GM12891 (cell line): ENCODE data around the gene COL4A1.

ENCODE experiments used
- PAX5 ChIP-seq: IDR thresholded peaks from 2 replicates; pipeline ENCODE4 v1.6.1; 2011; ENCODE audit warnings: low read length, moderate library complexity, mild to moderate bottlenecking; ENCODE audit not compliant: insufficient read depth, severe bottlenecking
- POLR2A ChIP-seq: IDR thresholded peaks from 2 replicates; pipeline ENCODE4 v1.6.1; 2011; ENCODE audit warnings: low read depth, low read length, control low read depth
- POLR2AphosphoS5 ChIP-seq: IDR thresholded peaks from 2 replicates; pipeline ENCODE4 v1.6.1; 2011; ENCODE audit warnings: low read depth, low read length, control low read depth
- POU2F2 ChIP-seq: IDR thresholded peaks from 2 replicates; pipeline ENCODE4 v1.6.1; 2011; ENCODE audit warnings: low read depth, mild to moderate bottlenecking, control low read depth, low read length, moderate library complexity
- SPI1 ChIP-seq: IDR thresholded peaks from 2 replicates; pipeline ENCODE4 v1.6.1; 2011; ENCODE audit warnings: low read depth, low read length, control low read depth
- TAF1 ChIP-seq: IDR thresholded peaks from 2 replicates; pipeline ENCODE4 v1.6.1; 2011; ENCODE audit warnings: low read depth, low read length, control low read depth

DNA sequence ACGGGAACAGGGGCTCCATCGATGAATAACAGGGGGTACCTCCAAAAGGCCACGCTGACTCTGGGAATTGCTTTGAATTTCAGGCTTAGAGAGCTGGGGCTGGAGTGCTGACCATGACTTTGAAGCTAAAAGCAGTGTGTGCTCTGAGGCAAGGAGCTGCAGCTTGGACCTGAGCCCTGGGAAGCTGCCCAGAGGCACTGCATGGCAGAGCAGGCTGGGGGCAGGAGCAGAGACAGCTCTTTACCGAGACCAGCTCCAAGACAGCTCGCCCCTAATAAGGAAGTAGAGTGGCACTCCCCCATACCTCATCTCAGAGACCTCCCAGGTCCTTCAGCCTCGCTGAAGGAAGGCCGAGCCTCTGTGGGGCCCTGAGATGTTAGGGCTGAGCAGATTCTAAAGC, 200.2 kb downstream of the COL4A1 start:
- TF ChIP-seq POLR2A (no peak), POLR2AphosphoS5 (no peak), TAF1 (no peak), SPI1 (no peak), POU2F2 (no peak), PAX5 (no peak)
